22Rv1 (cell line): Measurements from ENCODE around the gene FBXO2.

ENCODE experiments used
- H3K27ac ChIP-seq: fragments of 450-650 bp; 2 replicates; pipeline ENCODE4 v1.5.1; 2017
- ZFX ChIP-seq: fragments of 450-650 bp; IDR thresholded peaks from 2 replicates; pipeline ENCODE4 v1.6.1; 2017; ENCODE audit warnings: antibody characterized with exemption, borderline replicate concordance
- TF ChIP-seq, protein P1 (sequence below): fragments of 450-650 bp; IDR thresholded peaks from 2 replicates; pipeline ENCODE4 v1.5.1; 2017; ENCODE audit warnings: mild to moderate bottlenecking

Gene FBXO2

DNA sequence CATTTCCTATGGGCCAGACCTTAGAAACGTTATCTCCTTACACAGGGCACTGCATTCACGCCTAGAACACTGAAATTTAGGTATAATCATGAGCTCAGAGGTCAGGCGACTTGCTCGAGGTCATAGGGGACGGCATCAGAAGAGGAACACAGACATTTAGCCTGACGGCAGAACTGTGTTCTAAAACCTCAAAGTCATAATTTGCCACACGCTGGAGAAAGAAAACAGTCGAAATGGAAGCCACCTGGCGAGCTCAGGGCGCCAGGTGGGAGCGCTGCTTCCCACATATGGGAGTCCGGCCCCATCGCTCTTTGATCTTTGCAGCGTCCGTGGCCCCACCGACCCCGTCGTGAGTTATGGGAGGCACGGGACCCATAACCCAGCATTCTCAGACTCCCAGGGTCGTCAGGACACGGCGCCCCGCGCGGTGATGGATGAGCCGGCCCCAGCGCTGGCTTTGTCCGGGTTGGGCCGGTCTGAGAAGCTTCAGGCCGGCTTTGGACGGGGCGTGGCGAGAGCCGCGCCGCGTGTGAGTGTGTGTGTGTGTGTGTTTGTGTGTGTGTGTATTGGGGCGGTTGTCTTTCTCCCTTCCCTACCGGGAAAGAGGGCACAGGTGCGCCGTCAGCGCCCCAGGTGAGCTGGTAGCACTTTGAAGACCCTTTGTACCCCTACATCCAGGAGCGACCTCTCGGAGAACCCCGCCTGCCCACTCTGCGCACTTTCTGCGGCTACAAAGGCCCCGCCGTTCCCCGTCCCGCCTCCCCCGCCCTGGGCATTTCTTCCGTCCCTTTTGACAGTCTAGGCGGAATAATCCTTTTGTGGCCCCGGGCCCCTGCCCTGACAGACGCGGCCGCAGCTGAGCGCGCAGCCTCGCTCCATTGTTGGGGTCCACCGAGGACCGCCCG lies 36.4 kb upstream of the FBXO2 start:
- TF ChIP-seq, protein P1, sequence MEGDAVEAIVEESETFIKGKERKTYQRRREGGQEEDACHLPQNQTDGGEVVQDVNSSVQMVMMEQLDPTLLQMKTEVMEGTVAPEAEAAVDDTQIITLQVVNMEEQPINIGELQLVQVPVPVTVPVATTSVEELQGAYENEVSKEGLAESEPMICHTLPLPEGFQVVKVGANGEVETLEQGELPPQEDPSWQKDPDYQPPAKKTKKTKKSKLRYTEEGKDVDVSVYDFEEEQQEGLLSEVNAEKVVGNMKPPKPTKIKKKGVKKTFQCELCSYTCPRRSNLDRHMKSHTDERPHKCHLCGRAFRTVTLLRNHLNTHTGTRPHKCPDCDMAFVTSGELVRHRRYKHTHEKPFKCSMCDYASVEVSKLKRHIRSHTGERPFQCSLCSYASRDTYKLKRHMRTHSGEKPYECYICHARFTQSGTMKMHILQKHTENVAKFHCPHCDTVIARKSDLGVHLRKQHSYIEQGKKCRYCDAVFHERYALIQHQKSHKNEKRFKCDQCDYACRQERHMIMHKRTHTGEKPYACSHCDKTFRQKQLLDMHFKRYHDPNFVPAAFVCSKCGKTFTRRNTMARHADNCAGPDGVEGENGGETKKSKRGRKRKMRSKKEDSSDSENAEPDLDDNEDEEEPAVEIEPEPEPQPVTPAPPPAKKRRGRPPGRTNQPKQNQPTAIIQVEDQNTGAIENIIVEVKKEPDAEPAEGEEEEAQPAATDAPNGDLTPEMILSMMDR, result peak; percentile 32
- no peak for TF ChIP-seq ZFX
- peak overlapping the region; percentile 41 for H3K27ac ChIP-seq

DNA sequence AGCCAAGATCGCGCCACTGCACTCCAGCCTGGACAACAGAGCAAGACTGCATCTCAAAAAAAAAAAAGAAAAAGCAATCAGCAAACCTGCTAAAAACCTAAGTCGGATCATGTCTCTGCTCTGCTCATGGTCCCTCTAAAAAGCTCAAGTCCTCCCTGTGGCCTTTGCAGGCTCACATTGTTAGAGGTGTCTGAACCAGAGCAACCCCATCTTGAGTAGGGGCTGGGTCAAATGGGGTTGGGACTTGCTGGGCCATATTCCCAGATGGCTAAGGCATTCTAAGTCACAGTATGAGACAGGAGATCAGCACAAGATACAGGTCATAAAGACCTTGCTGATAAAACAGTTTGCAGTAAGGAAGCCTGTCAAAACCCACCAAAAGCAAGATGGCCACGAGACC lies 34.3 kb upstream of the FBXO2 start:
- H3K27ac ChIP-seq, result no peak overlapping the region
- TF ChIP-seq ZFX, result no peak

DNA sequence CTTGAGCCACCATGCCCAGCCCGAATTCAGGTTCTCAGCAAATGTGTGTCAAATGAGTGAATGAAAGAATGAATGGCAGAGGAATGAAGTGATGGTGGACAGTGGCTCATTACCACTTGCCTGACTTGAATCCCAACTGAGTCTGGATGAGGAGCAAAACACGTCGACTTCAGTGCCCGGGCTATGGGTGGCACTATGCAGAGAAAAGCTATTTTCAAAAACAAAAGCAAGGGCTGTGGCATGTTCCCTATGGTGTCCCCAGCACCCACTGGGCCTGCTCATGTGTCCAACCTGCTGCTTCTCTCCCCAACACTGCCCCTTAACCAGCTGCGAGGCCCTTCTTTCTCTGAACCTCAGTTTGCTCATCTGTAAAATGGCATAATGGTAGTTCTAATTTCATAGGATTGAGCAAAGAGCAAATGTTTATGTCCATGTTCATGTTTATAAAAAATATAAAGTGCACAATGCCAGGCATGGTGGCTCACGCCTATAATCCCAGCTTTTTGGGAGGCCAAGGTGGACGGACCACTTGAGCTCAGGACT lies 31.1 kb upstream of the FBXO2 start:
- TF ChIP-seq ZFX, result no peak
- TF ChIP-seq, protein P1, result no peak; the same call in 1 of the 2 replicates
- no peak overlapping the region for H3K27ac ChIP-seq

DNA sequence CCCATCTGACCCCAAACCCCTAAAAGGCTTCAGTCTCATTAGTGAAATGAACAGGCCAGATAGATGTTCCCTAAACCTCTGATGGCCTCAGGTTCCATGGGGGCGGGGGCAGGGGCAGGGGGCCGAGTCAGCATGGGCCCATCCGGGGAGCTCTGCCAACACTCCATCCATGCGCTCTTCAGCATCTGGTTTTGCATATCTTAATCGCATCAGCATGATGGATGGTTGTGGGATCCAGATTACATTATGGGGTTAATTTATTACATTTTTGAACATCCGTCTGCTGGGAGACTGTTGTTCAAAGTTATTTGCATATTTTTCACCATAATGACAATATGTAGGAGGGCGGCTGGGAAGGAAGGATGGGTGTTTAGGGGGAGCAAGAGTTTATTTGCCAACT lies 29.8 kb upstream of the FBXO2 start:
- H3K27ac ChIP-seq, result no peak overlapping the region
- TF ChIP-seq, protein P1, result no peak
- TF ChIP-seq ZFX, result no peak

DNA sequence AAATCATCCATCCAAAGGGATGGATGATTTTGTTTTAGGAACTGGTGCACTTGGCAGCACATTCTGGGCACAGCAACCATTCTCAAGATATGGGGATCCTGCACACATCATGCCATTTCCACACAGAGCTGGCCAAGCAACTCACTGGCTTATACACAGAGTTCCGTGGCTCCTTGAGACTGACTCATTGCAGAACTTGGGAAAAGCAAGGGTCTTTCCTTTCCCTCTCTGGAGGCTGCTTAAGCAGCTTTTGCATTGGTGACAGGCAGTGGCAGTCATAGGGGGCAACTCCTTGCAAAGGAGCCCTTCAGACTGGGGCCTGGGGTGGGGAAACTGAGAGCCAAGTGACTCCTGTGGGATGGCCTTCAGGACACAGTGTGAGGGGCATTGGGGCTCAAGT lies 28.6 kb upstream of the FBXO2 start:
- no peak overlapping the region; the same call in 1 of the 2 replicates for H3K27ac ChIP-seq
- TF ChIP-seq ZFX, result no peak
- TF ChIP-seq, protein P1, result no peak

DNA sequence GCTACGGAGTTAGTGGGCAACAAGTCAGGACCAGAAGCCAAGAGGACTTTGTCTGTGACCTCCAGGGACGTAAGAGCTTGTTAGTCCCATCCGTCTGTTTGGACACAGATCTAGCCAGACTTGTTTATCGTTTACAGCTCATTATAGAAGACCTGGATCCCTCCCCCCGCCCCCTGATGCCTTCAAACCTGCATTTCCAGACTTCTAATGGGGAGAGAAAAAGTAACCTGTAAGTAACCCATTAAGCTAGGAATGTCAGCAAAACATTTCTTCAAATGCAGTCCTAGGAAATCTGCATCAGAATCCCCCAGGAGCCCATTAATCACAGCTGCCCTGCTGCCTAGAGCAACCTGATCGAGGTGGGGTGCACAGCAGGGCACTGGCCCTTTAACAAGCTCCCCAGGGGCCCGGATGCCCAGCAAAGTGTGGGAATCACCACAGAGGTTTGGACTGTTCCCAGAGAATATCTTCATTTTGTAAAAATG lies 28.1 kb upstream of the FBXO2 start:
- peak overlapping the region; percentile 80 for H3K27ac ChIP-seq
- TF ChIP-seq, protein P1, result no peak
- no peak for TF ChIP-seq ZFX

DNA sequence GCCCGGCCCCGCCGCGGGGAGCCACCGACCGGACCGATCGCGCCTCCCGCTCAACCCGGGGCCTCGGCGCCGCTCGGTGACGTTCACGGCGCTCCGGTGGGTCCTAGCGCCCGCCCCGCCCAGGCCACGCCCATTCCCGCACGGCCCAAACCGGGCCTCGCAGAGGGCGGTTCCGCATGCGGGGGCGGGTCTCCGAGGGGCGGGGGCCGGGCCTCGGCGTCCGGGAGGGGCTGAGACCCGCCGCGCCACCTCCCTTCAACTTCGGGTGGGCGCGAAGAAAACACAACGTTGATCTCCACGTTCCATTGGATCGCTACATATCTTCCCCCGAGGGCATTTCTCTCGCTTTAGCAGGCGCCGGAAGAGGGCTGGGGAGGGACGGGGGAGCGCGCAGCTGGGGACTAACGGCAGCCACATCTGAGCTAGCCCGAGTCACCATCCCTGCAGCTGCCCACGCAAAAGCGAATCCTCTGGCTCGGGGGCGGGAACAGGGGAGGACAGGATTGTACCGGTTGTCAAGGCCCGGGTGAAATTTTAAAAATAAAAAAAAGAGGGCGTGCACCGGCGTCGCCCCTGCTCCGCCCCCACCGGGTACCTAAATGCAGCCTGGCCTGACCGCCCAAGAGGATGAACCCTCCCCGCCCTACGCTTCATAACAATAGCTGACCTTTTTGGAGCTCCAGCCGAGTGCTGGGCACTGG lies 27.0 kb upstream of the FBXO2 start, which contains the start of gene MAD2L2:
Gene MAD2L2 (minus strand): TSS at position 78 of the 701 bp plus-strand sequence. CDS start 547 bp downstream, outside the sequence.
- TF ChIP-seq, protein P1, result no peak
- no peak for TF ChIP-seq ZFX
- peak within 1 kb of the TSS; percentile 80 for H3K27ac ChIP-seq
